ENCODE results near the gene OR2Y1. TPM values are rescaled to one million over a fixed set of nuclear protein-coding genes. Genes with fewer than 3 reads are reported as not detected.

OR2Y1 gene
- total and polyA plus RNA-seq, 8 donors, result not detected

GRCh38 chr5:180785794-180786221 lies 46.0 kb upstream of the OR2Y1 start:
- TF ChIP-seq POLR2AphosphoS5 (IDR thresholded peaks at IDR 0.05) (no peak), POLR2A (IDR thresholded peaks at IDR 0.05) (no peak), EP300 (IDR thresholded peaks at IDR 0.05) (no peak)
- TF ChIP-seq, protein P1, sequence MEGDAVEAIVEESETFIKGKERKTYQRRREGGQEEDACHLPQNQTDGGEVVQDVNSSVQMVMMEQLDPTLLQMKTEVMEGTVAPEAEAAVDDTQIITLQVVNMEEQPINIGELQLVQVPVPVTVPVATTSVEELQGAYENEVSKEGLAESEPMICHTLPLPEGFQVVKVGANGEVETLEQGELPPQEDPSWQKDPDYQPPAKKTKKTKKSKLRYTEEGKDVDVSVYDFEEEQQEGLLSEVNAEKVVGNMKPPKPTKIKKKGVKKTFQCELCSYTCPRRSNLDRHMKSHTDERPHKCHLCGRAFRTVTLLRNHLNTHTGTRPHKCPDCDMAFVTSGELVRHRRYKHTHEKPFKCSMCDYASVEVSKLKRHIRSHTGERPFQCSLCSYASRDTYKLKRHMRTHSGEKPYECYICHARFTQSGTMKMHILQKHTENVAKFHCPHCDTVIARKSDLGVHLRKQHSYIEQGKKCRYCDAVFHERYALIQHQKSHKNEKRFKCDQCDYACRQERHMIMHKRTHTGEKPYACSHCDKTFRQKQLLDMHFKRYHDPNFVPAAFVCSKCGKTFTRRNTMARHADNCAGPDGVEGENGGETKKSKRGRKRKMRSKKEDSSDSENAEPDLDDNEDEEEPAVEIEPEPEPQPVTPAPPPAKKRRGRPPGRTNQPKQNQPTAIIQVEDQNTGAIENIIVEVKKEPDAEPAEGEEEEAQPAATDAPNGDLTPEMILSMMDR (IDR thresholded peaks at IDR 0.05), result no peak
- Histone ChIP-seq H3K9me3 (no peaks in the 10 kb centered on the region), H3K27me3 (no peaks in the 10 kb centered on the region), H3K4me1 (peaks cover 38 to 61% (median 45%) of the 10 kb centered on the region in 4 donors), H3K27ac (peak overlapping the region; percentile 49 to 88 (median 82)), H3K4me3 (no peak overlapping the region), H3K36me3 (peaks cover 17 to 37% (median 33%) of the 10 kb centered on the region in 4 donors)
- intact Hi-C loops (cut with DNase I; ENCODE audit: low total_unique reads), result no loop called here
- 13 to 22% (median 15%) methylated on average over 5 of the region's 5 CpGs for WGBS, 5 donors
- peak; percentile 60 to 75 for DNase-seq

DNA sequence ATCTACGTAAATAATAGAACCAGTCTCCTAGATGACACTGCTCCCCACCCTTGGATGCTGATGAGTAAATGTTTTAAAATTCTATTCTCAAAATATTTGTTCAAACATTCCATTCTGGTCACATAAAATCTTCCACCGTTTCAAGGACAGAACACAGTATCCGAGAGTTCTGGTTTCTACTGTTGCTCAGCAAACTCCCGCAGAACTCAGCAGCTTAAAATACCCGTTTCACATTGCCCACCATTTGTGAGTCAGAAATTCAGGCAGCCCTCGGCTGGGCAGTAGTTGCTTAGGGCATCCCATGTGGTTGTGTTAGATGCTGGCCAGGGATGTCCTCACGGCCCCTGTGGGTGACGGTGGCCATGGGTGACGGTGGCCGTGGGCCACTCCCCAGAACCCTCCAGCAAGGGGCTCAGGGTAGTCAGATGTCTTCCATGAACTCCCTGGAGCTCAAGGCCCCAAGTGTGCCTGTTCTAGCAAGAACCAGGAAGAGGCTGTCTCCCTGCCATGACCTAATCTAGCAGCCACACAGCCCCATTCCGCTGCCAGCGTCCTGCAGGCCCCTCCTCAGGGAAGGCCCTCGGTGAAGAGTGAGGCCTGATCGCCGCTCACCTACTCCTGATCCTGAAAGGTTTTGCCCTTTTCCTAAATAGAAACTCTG lies 45.4 kb upstream of the OR2Y1 start:
- peak in 1 of 2 donors; percentile 59 for DNase-seq
- peak overlapping the region; percentile 49 to 88 (median 82) for H3K27ac ChIP-seq
- no peaks in the 10 kb centered on the region for H3K9me3 ChIP-seq
- no peaks in the 10 kb centered on the region for H3K27me3 ChIP-seq
- H3K4me3 ChIP-seq, result no peak overlapping the region
- 37 to 51% (median 48%) methylated on average over 9 to 15 of the region's 15 CpGs for WGBS, 5 donors
- intact Hi-C loops (cut with DNase I; ENCODE audit: low total_unique reads), result no loop called here
- peaks cover 38 to 59% (median 45%) of the 10 kb centered on the region in 4 donors for H3K4me1 ChIP-seq
- H3K36me3 ChIP-seq, result peaks cover 13 to 32% (median 27%) of the 10 kb centered on the region in 4 donors
- TF ChIP-seq EP300 (IDR thresholded peaks at IDR 0.05) (no peak), POLR2A (IDR thresholded peaks at IDR 0.05) (no peak)
- TF ChIP-seq, protein P1 (IDR thresholded peaks at IDR 0.05), result no peak

DNA sequence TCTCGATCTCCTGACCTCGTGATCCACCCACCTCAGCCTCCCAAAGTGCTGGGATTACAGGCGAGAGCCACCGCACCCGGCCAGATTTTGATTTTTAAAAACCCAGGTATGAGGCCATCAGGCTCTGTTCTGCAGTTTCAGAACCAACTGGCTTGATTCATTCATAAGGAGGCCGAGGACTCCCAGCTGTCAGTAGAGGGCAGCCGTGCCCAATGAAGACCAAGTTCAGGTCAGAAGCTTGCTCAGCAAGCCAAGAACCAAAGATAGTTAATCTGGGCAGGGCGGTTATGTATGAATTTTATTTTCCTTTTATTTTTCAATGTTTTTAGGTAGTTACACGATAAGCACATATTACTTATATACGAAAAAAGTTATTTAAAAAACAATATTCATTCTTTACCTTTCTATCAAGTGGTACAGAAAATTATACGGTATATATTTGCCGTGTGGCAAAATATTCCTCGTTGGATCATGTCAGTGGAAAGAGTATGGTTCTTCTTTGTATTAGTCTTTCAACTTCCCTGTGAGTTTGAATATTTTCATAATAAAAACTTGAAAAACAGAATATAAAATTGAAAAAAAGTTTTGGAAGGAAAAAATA lies 44.7 kb upstream of the OR2Y1 start:
- Histone ChIP-seq H3K27me3 (no peaks in the 10 kb centered on the region), H3K36me3 (peaks cover 6 to 25% (median 20%) of the 10 kb centered on the region in 4 donors), H3K9me3 (no peaks in the 10 kb centered on the region), H3K27ac (peak overlapping the region in 4 of 5 donors; percentile 75 to 88 (median 84)), H3K4me1 (peaks cover 38 to 56% (median 45%) of the 10 kb centered on the region in 4 donors), H3K4me3 (no peak overlapping the region)
- TF ChIP-seq POLR2A (IDR thresholded peaks at IDR 0.05) (no peak), POLR2AphosphoS5 (IDR thresholded peaks at IDR 0.05) (peak in 2 of 3 donors; percentile 13 to 60)
- TF ChIP-seq, protein P1 (IDR thresholded peaks at IDR 0.05), result peak in 5 of 7 experiments; percentile 37 to 70 (median 50)
- intact Hi-C loops (cut with DNase I; ENCODE audit: low total_unique reads), result no loop called here
- 33 to 40% (median 34%) methylated on average over 13 of the region's 13 CpGs for WGBS, 5 donors
- DNase-seq, result peak; percentile 80 to 94

GRCh38 chr5:180783340-180784052 lies 43.6 kb upstream of the OR2Y1 start:
- Histone ChIP-seq H3K27ac (no peak overlapping the region), H3K4me1 (peaks cover 38 to 47% (median 44%) of the 10 kb centered on the region in 4 donors), H3K36me3 (peaks cover 0 to 16% (median 10%) of the 10 kb centered on the region in 4 donors), H3K4me3 (no peak overlapping the region), H3K9me3 (no peaks in the 10 kb centered on the region), H3K27me3 (no peaks in the 10 kb centered on the region)
- DNase-seq, result no peak
- intact Hi-C loops (cut with DNase I; ENCODE audit: low total_unique reads), result no loop called here
- TF ChIP-seq, protein P1 (IDR thresholded peaks at IDR 0.05), result no peak
- TF ChIP-seq POLR2A (IDR thresholded peaks at IDR 0.05), result no peak
- whole genome bisulfite sequencing, 5 donors, result 70 to 81% (median 77%) methylated on average over 12 of the region's 12 CpGs

All from stomach (tissue), 9 donors.